Stimulated activated CD4-positive, alpha-beta T cell treated with anti-CD3 and anti-CD28 coated beads, Interleukin-4, amount 100 ng/mL, for 48 hours (primary cell): ENCODE data around the gene SLN.

Experiments
- DNase-seq, 2 donors: peaks; one replicate each; pipeline ENCODE4 v3.0.0-alpha.2; 2020; ENCODE audit warnings: low read depth in 2 of 2

The SLN gene

DNA sequence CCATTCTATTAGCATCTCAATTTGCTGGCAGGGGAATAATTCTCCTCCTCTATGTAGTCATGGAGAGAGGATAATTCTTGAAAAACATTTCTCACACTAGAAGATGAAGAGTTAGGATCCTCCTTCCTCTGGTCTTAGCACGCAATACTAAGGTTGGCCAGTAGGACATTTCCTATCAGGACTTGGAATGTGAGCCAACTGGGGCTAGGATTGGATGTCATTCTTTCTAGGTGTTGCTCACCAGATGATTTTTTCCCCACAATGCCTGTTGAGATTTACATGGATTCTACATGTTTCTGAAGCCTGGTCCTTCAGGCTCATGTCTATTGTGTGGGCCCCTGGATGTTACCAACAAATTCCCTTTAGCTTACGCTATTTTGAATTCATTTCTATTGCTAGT is 28.0 kb downstream of the SLN start:
- no peak for DNase-seq

- no peak for DNase-seq
Measured at GRCh38 chr11:107683061-107683460, 28.8 kb downstream of the SLN start.

- DNase-seq: no peak
Measured at GRCh38 chr11:107682572-107682971, 29.3 kb downstream of the SLN start.

DNA sequence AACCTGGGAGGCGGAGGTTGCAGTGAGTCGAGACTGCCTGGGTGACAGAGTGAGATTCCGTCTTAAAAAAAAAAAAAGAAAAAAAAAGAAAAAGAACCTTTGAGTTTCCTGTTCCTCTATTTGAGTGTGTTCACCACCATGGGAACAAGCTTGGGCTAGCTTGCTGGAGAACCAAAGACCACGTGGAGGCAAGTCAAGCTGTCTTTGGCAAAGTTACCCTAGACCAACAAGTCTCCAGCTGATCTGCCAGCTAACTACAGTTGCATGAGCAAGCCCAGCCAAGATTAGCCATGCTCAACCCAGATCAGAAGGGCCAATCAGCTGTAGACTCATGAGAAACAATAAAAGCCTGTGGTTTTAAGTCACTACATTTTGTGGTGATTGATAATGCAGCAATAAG is 29.7 kb downstream of the SLN start:
- DNase-seq: no peak

DNA sequence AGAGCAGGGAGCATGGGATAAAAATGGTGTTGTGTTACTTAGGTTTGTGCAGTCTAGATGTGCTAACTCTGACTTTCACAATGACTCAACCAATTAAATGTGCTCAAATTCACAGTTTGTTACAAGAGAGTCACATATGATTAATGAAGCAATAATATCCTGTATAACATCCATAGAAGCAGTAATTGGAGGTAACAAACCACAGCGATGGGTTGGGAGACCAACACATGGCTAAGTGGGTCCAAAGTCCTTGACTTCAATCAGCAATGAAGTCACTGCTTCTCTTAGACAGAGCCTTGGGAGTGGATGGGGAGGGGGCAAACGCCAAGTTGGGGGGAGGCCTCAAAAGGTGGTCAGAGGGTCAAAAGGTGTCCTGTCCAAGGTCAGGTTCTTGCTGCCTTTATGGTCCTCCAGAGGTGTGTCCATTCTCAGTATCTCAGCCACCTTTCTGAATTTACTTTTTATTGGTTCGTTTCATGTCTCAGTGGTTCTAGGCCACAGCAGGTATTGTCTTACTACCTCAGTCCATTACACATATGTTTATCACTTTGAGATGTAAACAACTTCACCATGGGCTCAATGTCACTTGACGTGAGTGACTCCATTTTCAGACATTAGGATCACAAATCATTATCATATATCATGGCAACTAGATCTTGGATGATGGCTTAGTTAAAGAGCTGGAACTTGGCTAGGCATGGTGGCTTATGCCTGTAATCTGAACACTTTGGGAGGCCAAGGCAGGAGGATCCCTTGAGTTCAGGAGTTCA is 32.4 kb downstream of the SLN start:
- no peak for DNase-seq

DNA sequence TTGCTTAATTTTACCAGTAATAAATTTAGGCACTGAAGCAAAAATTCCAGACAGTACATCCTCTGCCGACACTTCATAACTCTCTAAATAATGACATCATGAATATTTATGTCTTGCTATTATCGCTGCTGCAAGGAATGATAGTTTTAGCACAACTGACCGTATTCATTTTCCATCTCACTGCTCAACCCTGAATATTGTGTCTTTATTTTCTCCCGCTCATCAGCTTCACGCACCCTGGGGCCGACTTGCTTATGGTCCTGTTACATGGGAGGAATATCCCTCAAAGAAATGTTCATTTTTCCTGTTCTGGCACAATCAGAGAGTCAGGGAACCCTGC is 33.3 kb downstream of the SLN start:
- DNase-seq: no peak

GRCh38 chr11:107677924-107678631 is 33.8 kb downstream of the SLN start:
- no peak for DNase-seq

- DNase-seq: no peak
Measured at GRCh38 chr11:107676336-107677057, 35.4 kb downstream of the SLN start.

- DNase-seq: no peak
Measured at GRCh38 chr11:107675902-107676301, 36.0 kb downstream of the SLN start.

DNA sequence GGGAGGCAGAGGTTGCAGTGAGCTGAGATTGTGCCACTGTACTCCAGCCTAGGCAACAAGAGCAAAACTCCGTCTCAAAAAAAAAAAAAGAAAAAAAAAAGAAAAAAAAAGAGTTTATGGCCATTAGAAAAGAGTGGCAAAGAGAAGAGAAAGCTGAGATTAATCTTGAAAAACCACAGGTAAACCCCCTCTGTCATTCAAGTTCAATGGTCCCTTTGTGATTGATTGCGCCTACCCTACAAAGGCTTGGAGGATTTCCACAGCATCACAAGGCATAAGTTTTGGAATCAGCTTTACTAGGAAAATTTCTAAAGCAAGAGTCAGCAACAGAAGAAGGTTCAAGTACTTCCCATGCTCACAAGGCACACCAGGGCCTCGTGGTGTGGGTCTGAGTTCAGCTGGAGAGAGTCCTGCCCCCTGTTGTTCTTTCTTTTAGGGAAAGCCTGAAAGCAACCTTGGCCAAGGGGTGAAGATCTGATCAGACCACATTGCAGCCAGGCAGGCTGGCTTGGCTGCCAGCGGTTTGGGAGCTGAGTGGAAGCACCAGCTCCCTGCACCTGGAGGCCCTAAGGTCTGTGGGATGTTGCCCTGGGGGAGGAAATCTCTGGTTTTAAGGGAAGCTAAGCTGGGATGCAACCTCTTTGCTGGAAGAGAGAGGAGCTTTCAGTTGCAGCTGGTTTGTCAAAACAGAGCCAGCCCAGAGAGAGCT is 41.8 kb downstream of the SLN start:
- DNase-seq: no peak

DNA sequence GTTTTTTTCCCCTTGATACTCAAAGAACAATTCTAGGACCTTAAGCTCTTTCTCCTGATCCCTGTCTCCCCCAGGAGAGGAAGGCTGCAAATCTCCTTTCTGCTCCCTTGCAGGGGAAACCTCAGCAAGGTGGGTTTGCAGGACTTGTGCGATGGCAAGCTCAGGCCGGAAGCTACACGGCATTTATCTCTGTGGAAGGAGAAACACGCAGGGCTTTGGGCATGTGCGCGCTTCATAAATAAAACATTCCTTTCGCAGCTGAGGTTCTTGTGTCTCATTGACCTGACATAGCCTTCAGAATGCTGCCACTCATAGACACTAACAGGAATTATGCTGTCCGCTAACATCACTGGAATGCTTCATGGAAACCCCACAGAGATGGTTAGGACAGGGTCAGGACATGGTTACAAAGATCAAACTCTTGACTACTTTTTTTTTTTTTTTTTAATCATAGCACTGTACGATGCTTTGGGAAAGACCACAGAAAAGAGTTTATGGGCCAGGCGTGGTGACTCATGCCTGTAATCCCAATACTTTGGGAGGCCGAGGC is 42.6 kb downstream of the SLN start:
- DNase-seq: no peak

DNA sequence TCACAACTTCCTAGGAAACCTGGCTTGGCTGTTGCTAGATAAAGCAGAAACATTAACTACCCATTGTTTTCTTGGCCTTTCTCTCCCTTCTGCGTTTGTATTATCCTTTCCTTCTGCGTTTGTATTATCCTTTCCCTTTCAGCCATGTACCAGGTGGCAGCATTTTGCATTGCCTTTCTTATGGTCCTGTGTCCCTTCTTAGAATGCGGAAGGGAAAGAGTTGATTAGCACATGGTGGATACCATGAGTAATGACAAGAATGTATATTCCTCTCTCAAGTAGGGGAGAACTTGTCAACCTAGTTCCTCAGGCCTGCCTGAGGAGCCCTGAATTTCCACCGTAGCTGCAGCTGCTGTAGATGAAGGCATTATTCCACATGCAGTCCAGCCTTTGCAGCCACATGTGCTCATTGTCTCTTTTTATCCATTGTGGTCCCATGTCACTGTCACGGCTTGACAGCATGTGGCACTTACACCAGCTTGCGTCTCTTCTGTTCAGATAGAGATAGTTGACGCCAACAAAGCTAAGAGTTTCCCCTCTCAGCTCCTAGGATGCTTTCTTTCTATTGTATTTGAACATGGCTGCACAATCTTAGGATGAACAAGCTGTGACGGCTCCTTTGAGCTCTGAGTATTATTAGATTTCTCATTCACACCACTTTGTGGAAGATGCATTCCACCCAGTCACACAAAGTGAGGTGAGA is 44.8 kb downstream of the SLN start:
- DNase-seq: no peak

- DNase-seq: no peak
Measured at GRCh38 chr11:107665018-107665417, 46.8 kb downstream of the SLN start.

DNA sequence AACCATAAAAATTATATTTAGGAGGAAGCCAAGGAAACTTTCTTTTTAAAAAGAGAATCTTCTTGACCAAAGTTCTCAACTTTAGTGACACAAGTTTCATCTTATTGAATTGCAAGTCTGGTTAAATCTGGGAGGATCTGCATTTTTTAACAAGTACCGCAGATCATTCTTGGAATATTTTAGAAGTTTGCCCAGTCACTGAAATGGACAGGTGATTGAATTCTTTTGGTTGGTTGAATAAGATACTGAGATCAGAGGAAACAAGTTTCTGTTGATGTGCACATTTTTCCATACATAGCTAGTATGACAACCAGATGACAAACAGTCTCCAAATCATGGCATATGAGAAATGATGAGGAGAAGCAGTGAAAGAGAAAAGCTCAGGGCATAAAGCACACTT is 50.2 kb downstream of the SLN start:
- DNase-seq: no peak

GRCh38 chr11:107660066-107660465 is 51.8 kb downstream of the SLN start:
- no peak for DNase-seq

DNA sequence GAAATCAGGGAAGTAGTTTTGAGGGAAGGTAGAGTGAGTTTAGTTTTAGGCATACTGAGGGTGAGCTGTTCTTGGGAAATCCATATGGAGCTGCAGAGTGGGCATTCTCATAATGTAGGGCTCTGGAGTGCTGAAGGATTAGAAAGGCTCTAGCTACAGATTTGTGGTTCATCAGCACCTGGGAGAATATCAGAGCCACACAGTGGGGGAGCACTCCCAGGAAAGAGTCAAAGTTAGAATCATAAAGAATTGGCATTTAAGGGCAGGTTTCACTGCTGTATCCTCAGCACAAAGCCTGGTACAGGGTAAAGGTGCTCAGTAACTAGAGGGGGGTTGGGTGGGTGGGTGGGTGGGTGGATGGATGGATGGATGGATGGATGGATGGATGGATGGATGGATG is 52.5 kb downstream of the SLN start:
- DNase-seq: no peak
